Heart right ventricle (tissue), 16 donors: ENCODE data around the gene SH3TC2. TPM values are rescaled to one million over a fixed set of nuclear protein-coding genes. Genes with fewer than 3 reads are reported as not detected.

Source experiments
- ATAC-seq, 8 donors: fragments of 200-7000 bp; cut with Tn5 transposase; one replicate each; pipeline ENCODE4 v1.9.1; 2020; ENCODE audit warnings: mild to moderate bottlenecking in 8 of 8, moderate library complexity in 8 of 8, moderate number of reproducible peaks in 1 of 8
- DNase-seq, 2 donors: peaks; one replicate each; pipeline ENCODE4 v3.0.0-alpha.2; 2020
- H3K27ac ChIP-seq, 10 donors: fragments of 200-600 bp; sonication (generic) in 2 of 10; one replicate each; pipeline versions ENCODE4 v1.5.0 to v1.8.0; 2020 to 2022; ENCODE audit warnings: mild to moderate bottlenecking in 3 of 10
- H3K27me3 ChIP-seq, 7 donors: fragments of 200-600 bp; one replicate each; pipeline ENCODE4 v1.8.0; 2021 to 2022; ENCODE audit warnings: mild to moderate bottlenecking in 2 of 7
- H3K36me3 ChIP-seq, 9 donors: fragments of 200-600 bp; sonication (generic) in 1 of 9; one replicate each; pipeline versions ENCODE4 v1.5.0 to v1.8.0; 2020 to 2022; ENCODE audit warnings: mild to moderate bottlenecking in 2 of 9
- H3K4me1 ChIP-seq, 9 donors: fragments of 200-600 bp; sonication (generic) in 1 of 9; one replicate each; pipeline versions ENCODE4 v1.5.0 to v1.8.0; 2020 to 2022; ENCODE audit warnings: mild to moderate bottlenecking in 4 of 9
- H3K4me3 ChIP-seq, 10 donors: fragments of 200-600 bp; sonication (generic) in 2 of 10; one replicate each; pipeline versions ENCODE4 v1.5.0 to v1.8.0; 2020 to 2022; ENCODE audit warnings: mild to moderate bottlenecking in 7 of 10, moderate library complexity in 2 of 10
- H3K9me3 ChIP-seq, 11 donors: fragments of 200-600 bp in 10 of 11; sonication (generic) in 2 of 11; one replicate each; pipeline versions ENCODE4 v1.5.0 to v1.8.0; 2013 to 2022; ENCODE audit warnings: mild to moderate bottlenecking in 2 of 11, control low read depth in 1 of 11, moderate library complexity in 1 of 11
- WGBS, 2 donors: extraction: QIAGEN DNeasy Blood & Tissue Kit; methylation state at CpG; one replicate each; pipeline ENCODE4 v1.1.7; 2013; ENCODE audit warnings: inconsistent platforms in 1 of 2; 5-methylcytosine and 5-hydroxymethylcytosine counted together
- intact Hi-C, 10 donors: fragments of 100-400 bp; cut with DNase I; formaldehyde crosslinking; loops; one replicate each; pipeline versions ENCODE4 v1.11.1 to v1.14.2; 2022
- polyA plus RNA-seq, 2 donors: library from polyadenylated mRNA; stranded (reverse); fragments of 200-250 nt; gene quantifications; one replicate each; pipeline ENCODE4 v1.2.3, GENCODE V29; 2013
- total RNA-seq, 10 donors: library from RNA; stranded (reverse); fragmentation: NEBNext Ultra II Directional in 3 of 10; extraction: Animal tissue kit (Norgen Biotek cat#: 25700) in 3 of 10; gene quantifications; one replicate each; pipeline versions ENCODE4 v1.2.1 to v1.2.4, GENCODE V29; 2021 to 2023
- TF ChIP-seq, protein P1 (sequence below), 9 donors: fragments of 200-600 bp; sonication (generic) in 2 of 9; IDR thresholded peaks; one replicate each; pipeline versions ENCODE4 v1.5.0 to v1.8.0; 2021 to 2022; ENCODE audit warnings: antibody characterized with exemption in 9 of 9, mild to moderate bottlenecking in 5 of 9, moderate library complexity in 1 of 9
- donor health status: Arrhythmogenic right ventricular cardiomyopathy.
- donor health status: ischemic (EF 13 %, LVEDD 7.1; RV severe dilation, severe dysfunction).
- donor health status: healthy with polysubstance abuse.
- donor health status: DM: no; HTN: yes; CAD: no.
- donor health status: DM: no; HTN: no; CAD: no.
- donor health status: ischemic (EF 25% LVEDD 6.9; RV normal size, moderate dysfunction).
- donor health status: ischemic (EF 25% LVEDD 5.7; RV mildly dilated, moderate dysfunction).
- donor health status: healthy.
- donor health status: DM: yes; HTN: yes; CAD: no.
- donor health status: Ischemic cardiomyopathy.
- donor health status: ischemic (EF 35%, LVEDD 5.7; RV mildly dilated, moderate dysfunction).
- donor health status: nonischemic (EF 11% LVEDD 7.7; RV severe dilation, severe dysfunction).
- donor health status: DM: yes; HTN: yes; CAD: no.
- donor health status: PGD.
- donor health status: ischemic (EF 29% LVEDD 5.4; RV normal size, mild dysfunction).
- donor health status: nonischemic (EF 23%, LVEDD 6.1; RV moderate dilation, normal function).

SH3TC2 gene
- total and polyA plus RNA-seq, 12 donors: 0.91 to 13.1 (median 6.9) TPM

DNA sequence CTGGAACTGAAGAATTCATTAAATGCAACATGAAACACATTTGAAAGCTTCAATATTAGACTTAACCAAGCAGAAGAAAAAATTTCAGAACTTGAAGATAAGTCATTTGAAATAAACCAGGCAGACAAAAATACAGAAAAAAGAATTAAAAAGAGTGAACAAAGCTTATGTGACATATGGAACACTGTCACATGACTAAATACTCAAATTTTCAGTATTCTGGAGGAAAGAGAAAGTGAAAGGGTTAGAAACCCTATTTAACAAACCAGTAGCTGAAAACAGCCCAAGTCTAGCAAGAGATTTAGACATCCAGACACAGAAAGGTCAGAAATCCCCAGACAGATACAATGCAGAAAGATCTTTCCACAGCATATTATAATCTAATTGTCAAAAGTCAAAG, 37.1 kb upstream of the SH3TC2 start:
- ATAC-seq (no peak), DNase-seq (no peak)
- TF ChIP-seq, protein P1, sequence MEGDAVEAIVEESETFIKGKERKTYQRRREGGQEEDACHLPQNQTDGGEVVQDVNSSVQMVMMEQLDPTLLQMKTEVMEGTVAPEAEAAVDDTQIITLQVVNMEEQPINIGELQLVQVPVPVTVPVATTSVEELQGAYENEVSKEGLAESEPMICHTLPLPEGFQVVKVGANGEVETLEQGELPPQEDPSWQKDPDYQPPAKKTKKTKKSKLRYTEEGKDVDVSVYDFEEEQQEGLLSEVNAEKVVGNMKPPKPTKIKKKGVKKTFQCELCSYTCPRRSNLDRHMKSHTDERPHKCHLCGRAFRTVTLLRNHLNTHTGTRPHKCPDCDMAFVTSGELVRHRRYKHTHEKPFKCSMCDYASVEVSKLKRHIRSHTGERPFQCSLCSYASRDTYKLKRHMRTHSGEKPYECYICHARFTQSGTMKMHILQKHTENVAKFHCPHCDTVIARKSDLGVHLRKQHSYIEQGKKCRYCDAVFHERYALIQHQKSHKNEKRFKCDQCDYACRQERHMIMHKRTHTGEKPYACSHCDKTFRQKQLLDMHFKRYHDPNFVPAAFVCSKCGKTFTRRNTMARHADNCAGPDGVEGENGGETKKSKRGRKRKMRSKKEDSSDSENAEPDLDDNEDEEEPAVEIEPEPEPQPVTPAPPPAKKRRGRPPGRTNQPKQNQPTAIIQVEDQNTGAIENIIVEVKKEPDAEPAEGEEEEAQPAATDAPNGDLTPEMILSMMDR (IDR thresholded peaks at IDR 0.05): no peak
- Histone ChIP-seq H3K9me3 (peaks cover 0 to 73% (median 19%) of the 10 kb centered on the region in 11 donors), H3K4me1 (no peaks in the 10 kb centered on the region), H3K27ac (no peak overlapping the region), H3K27me3 (no peaks in the 10 kb centered on the region), H3K36me3 (no peaks in the 10 kb centered on the region), H3K4me3 (no peak overlapping the region)
- intact Hi-C loops: no loop called here

DNA sequence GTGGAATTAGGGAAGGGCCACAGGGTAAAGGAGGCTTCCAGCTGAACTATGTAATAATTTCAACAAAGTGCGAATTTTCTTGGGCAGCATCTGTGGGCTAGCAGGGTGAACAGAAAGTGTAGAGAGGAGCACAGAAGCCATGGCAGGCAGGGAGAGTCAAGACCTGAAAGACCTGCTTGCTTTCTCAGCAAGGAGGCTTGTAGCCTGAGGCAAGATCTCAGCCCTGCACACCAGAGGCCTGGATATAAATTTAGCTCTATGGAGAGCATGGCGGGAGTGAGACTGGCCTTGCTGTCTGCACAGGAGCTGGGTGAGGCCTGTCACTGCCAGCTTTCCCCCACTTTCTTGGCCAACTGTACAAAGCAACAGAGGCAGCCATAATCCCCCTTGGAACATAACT, 32.1 kb upstream of the SH3TC2 start:
- Histone ChIP-seq H3K36me3 (no peaks in the 10 kb centered on the region), H3K4me1 (no peaks in the 10 kb centered on the region), H3K9me3 (peaks cover 0 to 51% (median 14%) of the 10 kb centered on the region in 11 donors), H3K4me3 (no peak overlapping the region), H3K27me3 (no peaks in the 10 kb centered on the region), H3K27ac (no peak overlapping the region)
- WGBS, 2 donors: 87 to 89% methylated on average over 2 of the region's 2 CpGs
- ATAC-seq (no peak), DNase-seq (no peak)
- intact Hi-C loops: no loop called here
- TF ChIP-seq, protein P1 (IDR thresholded peaks at IDR 0.05): no peak

DNA sequence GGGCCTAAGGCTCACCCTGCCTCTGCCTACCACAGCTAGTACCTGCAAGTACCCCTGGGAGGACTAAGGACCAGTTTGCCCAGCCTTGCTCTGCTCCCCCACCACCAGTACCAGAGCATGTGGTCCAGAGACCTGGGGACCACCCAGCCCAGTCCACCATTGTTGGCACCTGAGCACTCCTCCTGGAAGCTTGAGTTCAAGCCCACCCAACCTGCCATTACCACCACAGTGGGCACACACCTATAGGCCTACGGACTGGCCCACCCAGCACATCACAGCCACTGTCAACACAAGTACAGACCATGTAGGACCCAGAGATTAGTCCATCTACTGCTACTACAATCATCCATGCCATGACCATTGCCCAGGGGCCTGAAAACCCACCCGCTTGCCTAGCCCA, 30.8 kb upstream of the SH3TC2 start:
- no peak overlapping the region for H3K4me3 ChIP-seq
- no peak overlapping the region for H3K27ac ChIP-seq
- H3K36me3 ChIP-seq: no peaks in the 10 kb centered on the region
- H3K4me1 ChIP-seq: peaks cover 0 to 6% (median 0%) of the 10 kb centered on the region in 9 donors
- intact Hi-C loops: no loop called here
- 48 to 50% methylated on average over 2 of the region's 2 CpGs for WGBS, 2 donors
- no peak for ATAC-seq
- TF ChIP-seq, protein P1 (IDR thresholded peaks at IDR 0.05): no peak
- peaks cover 0 to 37% (median 8%) of the 10 kb centered on the region in 11 donors for H3K9me3 ChIP-seq
- no peak for DNase-seq
- H3K27me3 ChIP-seq: no peaks in the 10 kb centered on the region

DNA sequence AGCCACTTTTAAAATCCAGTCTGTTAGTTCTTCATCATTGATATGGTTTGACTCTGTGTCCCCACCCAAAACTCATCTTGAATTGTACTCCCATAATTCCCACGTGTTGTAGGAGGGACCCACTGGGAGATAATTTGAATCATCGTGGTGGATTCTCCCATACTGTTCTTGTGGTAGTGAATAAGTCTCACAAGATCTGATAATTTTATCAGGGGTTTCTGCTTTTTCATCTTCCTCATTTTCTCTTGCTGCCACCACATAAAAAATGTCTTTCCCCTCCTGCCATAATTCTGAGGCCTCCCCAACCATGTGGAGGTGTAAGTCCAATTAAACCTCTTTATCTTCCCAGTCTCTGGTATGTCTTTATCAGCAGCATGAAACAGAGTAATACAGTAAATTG, 26.9 kb upstream of the SH3TC2 start:
- no peaks in the 10 kb centered on the region for H3K36me3 ChIP-seq
- H3K27ac ChIP-seq: no peak overlapping the region
- H3K4me3 ChIP-seq: no peak overlapping the region
- peaks cover 0 to 11% (median 0%) of the 10 kb centered on the region in 9 donors for H3K4me1 ChIP-seq
- WGBS, 2 donors: 61 to 65% methylated on average over 2 of the region's 2 CpGs
- TF ChIP-seq, protein P1 (IDR thresholded peaks at IDR 0.05): no peak
- no peaks in the 10 kb centered on the region for H3K9me3 ChIP-seq
- H3K27me3 ChIP-seq: no peaks in the 10 kb centered on the region
- ATAC-seq (no peak), DNase-seq (no peak)
- intact Hi-C loops: loop anchor here in 1 of 10 donors (2.0 kb wide), 1 partner anchor 27 kb away; the partner anchor contains the start of gene SH3TC2
